CD4-positive, alpha-beta T cell treated with Interleukin-1 beta for 1 hour (primary cell): ENCODE data around the gene RASL11A.
A peak's percentile ranks its signal among the peaks of the same experiment; 100 is the strongest.
"Not testable (repeated sequence)": the region's sequence is repeated elsewhere in the genome, so short reads cannot be mapped to it uniquely, and the experiment has no call there.

Source experiments
- DNase-seq, 2 donors: peaks; one replicate each; pipeline ENCODE4 v3.0.0-alpha.2; 2020 to 2022

The RASL11A gene

GRCh38 chr13:27270594-27271520, at the start of gene RASL11A:
Gene RASL11A, plus strand, starts transcription at chr13:27270830. Its CDS starts 115 bp downstream, at chr13:27270945.
- DNase-seq: peak; percentile 70

- DNase-seq: not testable (repeated sequence)
These were observed 48.5 kb upstream of the RASL11A start for GRCh38 chr13:27222100-27222499.

DNA sequence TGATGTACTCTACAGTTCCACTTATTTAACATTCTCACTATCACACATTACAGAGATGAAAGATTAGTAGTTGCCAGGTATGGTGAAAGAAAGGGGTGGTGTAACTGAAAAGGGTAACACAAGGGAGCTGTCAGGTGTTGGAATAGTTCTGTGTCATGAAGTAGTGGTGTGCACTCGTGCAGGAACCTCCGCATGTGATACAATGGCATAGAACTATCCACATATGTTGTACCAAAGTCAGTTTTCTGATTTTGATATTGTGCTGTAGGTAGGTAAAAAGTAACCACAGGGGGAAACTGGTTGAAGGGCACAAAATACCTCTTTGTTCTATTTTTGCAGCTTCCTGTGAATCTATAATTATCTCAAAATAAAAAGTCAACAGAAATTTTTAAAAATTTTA, 43.6 kb upstream of the RASL11A start:
- DNase-seq: no peak

GRCh38 chr13:27228131-27228530, 42.5 kb upstream of the RASL11A start:
- DNase-seq: no peak

DNA sequence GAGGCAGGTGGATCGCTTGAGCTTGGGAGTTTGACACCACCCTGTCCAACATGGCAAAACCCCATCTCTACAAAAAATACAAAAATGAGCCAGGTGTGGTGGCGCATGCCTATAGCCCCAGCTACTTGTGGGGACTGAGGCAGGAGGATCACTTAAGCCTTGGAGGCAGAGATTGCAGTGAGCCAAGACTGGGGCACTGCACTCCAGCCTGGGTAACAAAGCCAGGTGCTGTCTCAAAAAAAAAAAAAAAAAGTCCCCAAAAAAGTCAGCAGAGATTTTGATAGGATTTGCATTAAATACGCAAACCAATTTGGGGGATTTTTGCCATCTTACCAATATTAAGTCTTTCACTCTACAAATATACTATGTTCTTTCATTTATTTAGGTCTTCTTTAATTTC, 41.0 kb upstream of the RASL11A start:
- no peak for DNase-seq

GRCh38 chr13:27233964-27234363, 36.7 kb upstream of the RASL11A start:
- DNase-seq: no peak

GRCh38 chr13:27236478-27236877, 34.2 kb upstream of the RASL11A start:
- DNase-seq: no peak

DNA sequence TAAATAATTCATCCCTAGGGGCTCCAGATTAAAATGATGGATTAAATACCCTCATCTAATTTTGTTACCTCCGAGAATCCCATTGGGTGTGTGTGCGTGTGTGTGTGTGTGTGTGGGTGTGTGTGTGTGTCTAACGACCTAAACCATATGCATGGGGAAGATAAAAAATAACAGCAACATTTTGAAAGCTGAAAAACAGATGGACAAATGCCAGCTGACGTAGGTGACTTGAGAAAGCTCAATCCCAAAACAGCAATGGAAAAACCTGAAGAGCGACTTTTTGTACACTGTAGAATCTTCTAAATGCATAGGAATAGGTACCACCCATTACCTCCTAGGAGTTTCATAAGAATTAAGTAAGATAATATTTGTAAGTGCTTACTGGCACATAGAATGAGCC, 27.9 kb upstream of the RASL11A start:
- DNase-seq: no peak

DNA sequence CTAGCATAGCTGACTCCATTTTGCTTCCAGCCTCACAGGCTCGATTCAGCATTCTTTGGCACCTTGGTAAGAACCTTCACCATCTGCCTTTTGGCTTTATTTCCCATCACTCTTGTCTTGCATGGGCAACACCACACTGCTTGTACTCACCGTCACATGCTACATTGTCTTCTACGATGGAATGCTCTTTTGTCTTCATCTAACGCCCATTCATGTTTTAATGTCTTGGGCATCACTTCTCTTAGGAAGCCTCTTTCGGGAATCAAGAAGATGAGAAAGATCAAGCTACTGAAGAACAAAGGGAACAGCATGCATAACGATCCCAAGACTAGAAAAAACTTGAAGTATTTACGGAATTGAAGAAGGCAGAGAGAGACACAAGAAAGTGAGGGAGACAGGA, 25.0 kb upstream of the RASL11A start:
- no peak for DNase-seq

DNA sequence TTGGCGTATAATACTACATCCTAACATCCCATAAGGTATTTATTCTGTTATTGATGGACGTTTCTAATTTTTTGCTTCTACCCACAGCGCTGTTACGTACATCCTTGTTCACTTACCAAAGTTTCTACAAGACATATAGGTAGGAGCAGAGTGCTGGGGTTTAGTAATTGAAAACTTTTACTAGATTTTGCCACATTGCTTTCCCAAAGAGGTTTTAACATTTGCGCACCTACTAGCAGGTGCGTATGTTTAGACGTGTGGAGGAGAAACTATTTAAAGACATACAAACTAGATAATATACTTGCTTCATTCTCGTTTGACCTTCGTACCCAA, 19.8 kb upstream of the RASL11A start:
- no peak for DNase-seq

GRCh38 chr13:27251166-27252091, 19.2 kb upstream of the RASL11A start, which contains the start of gene RPL21:
Gene RPL21, plus strand, starts transcription at chr13:27251558. Its CDS starts 2,219 bp downstream, at chr13:27253777.
- DNase-seq: peak; percentile 92 to 93

DNA sequence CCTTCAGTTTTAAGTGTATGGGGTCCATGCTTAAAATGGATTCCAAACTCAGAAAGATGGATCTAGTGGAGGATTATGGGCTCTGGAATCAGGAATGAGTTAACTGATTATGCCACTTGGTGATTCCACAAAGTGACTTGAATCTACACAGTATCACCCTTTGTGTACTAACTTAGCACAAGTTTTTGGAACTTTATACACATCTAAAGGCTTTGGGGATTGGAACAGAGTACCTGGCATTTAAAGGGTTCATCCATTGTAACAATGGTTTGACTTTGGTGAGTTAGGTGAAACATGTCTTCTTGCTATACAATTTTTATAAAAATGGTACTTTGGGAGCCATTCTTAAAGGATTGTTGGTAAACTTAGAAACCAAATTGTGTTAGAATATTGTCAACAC, 18.2 kb upstream of the RASL11A start:
- no peak for DNase-seq

DNA sequence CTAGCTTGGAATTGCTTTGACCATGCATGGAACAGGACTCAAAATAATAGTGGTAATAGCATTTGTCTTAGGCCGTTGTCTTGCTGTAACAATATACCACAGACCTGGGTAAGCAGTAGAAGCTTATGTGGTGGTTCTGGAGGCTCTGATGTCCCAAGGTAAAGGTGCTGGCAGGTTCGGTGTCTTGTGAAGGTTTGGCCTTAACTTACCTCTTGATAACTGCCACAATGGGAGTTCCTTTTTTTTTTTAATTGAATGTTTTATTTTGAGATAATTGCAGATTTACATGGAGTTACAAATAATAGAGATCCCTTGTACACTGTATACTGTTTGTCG, 13.4 kb upstream of the RASL11A start:
- no peak for DNase-seq

- no peak for DNase-seq
These were observed 12.9 kb upstream of the RASL11A start for GRCh38 chr13:27257648-27258253.

DNA sequence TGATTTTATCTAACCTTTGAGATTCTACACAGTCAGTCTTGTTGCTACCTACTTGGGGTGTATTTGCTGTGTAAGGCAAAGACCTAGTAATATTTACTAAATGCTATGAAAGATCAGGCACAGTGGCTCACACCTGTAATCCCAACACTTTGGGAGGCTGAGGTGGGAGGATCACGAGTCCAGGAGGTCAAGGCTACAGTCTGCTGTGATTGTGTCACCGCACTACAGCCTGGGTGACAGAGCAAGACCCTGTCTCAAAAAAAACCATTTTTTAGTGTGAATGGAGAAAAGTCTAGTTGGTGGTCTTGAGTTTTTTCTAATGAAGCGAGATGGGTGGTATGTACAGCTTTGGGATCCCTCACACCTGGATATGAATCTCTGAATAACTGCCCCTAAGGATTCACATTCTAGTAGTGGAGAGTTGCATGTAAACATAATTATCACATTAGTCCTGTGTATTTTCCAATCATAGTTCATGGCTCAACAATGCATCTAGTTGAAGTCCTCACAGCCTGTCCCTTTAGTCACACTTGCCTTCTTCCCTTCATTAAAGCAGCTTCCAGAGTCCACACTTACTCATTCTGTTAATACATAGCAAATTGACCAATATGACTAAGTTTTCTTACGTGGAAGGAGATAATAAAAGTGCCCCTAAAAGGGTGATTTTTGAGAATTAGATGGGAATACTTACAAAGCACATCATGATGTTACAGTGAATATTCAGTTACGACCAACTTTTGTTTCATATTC, 11.8 kb upstream of the RASL11A start:
- DNase-seq: no peak

- no peak for DNase-seq
These were observed 10.8 kb upstream of the RASL11A start for GRCh38 chr13:27259831-27260230.

GRCh38 chr13:27261396-27261795, 9.2 kb upstream of the RASL11A start:
- DNase-seq: no peak

- no peak for DNase-seq
These were observed 7.2 kb upstream of the RASL11A start for GRCh38 chr13:27263438-27263837.

DNA sequence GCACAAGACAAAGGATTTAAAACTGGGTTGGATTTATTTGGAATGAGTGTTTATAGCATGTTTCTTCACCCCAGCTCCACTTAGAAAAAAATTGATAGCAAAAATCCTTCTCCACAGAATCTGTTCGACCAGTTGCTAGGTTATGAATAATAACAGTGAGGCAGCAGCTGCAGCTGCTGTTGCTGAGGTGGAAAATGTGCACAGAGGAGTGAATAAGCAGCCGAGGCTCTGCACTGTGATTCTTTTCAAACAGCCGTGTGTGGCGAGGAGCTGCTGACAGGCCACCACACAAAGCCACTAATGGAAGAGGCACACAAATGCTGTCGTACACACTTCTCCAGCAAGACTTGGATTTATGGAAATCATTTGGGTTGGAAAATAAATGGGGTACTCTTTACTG, 6.4 kb upstream of the RASL11A start:
- DNase-seq: no peak

DNA sequence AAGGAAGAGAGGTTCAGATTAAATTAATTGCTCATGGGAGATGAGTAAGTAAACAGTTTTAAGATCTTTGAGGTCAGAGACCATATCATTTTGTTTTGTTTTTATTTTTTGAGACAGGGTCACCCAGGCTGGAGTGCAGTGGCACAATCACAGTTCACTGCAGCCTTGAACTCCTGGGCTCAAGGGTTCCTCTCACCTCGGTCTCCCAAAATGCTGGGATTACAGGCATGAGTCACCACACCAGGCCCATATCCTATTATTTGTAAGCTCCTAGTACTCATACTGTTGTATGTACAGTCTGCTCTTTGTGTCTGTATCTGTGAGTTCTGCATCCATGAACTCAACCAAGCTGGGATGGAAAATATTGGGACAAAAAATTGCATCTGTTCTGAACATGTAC, 6.0 kb upstream of the RASL11A start:
- DNase-seq: no peak

DNA sequence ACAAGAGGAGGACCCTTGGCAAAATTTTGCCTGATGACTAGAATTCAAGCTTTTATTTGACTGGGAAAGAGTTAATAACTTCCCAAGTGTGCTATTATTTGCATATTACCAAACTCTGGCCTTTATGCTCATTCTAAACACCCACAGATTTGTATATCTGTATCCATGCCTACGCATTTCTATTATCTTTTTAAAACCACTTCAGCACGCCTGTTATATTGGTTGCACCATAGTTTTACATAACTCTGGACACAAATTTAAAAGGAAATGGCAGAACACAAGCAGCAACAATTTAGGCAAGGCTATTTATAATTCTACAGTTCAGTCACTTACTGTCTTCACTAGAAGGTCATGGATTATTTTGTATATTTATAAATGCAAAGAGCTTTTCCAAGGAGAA, 3.7 kb upstream of the RASL11A start:
- DNase-seq: no peak

DNA sequence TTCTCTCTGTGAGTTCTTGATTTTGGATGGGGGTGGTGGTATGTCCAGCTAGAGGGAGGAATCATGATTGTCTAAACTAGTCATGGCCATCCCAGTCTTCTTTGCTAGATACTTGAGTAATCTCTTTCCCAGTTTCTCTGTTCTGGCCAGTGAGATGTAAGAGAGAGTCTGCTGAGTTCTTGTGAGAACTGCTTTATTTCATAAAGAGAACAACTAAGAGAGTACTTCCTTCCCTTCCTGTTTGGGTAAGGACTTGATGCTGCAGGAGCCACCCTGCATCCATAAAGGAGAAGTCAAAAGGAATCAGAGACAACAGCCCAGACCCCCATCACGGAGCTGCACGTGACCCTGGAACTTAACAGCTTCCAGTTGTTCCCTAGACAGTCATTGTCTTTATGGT, 3.0 kb upstream of the RASL11A start:
- DNase-seq: no peak
